Measurements from ENCODE around the gene EIF2AK3. TPM values are rescaled to one million over a fixed set of nuclear protein-coding genes. Genes with fewer than 3 reads are reported as not detected.
A peak's percentile ranks its signal among the peaks of the same experiment; 100 is the strongest.

The EIF2AK3 gene
- total RNA-seq, 1 experiment from 2014 or later: 26.8 TPM

DNA sequence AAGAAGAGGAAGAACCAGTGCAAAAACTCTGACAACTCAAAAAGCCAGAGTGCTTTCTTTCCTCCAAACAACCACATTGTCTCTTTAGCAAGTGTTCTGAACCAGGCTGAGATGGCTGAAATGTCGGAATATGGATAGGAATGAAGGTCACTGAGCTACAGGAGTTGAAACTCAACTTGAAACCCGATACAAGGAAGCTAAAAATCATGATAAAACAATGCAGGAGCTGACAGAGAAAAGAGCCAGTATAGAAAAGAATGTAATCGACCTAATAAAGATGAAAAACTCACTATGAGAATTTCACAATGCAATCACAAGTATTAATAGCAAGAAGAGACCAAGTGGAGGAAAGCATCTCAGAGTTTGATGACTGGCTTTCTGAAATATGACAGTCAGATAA is 15.0 kb upstream of the EIF2AK3 start:
- intact Hi-C loops (cut with micrococcal nuclease; ENCODE audit: unreplicated experiment): no loop called here
- no peak overlapping the region for H3K4me3 Mint-ChIP-seq (ENCODE audit: unreplicated experiment)
- Histone ChIP-seq H3K9me3 (no peaks in the 10 kb centered on the region), H3K36me3 (ENCODE audit: control insufficient read depth, insufficient read depth, low read length) (no peaks in the 10 kb centered on the region), H3K4me3 (ENCODE audit: low read depth, low read length) (no peak overlapping the region), H3K27me3 (replicated peaks; ENCODE audit: control insufficient read depth, insufficient read depth, low read length) (no peaks in the 10 kb centered on the region), H3K4me1 (no peaks in the 10 kb centered on the region)
- H3K27me3 Mint-ChIP-seq (ENCODE audit: insufficient read depth, unreplicated experiment): no peaks in the 10 kb centered on the region
- peaks cover 10% of the 10 kb centered on the region for H3K9me3 Mint-ChIP-seq (ENCODE audit: unreplicated experiment)
- H3K4me1 Mint-ChIP-seq (ENCODE audit: low read depth, unreplicated experiment): peaks cover 24% of the 10 kb centered on the region
- TF ChIP-seq, protein P1, sequence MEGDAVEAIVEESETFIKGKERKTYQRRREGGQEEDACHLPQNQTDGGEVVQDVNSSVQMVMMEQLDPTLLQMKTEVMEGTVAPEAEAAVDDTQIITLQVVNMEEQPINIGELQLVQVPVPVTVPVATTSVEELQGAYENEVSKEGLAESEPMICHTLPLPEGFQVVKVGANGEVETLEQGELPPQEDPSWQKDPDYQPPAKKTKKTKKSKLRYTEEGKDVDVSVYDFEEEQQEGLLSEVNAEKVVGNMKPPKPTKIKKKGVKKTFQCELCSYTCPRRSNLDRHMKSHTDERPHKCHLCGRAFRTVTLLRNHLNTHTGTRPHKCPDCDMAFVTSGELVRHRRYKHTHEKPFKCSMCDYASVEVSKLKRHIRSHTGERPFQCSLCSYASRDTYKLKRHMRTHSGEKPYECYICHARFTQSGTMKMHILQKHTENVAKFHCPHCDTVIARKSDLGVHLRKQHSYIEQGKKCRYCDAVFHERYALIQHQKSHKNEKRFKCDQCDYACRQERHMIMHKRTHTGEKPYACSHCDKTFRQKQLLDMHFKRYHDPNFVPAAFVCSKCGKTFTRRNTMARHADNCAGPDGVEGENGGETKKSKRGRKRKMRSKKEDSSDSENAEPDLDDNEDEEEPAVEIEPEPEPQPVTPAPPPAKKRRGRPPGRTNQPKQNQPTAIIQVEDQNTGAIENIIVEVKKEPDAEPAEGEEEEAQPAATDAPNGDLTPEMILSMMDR (IDR thresholded peaks at IDR 0.05; ENCODE audit: insufficient read depth in 1 of 2, low read depth in 1 of 2, low read length in 1 of 2, severe bottlenecking in 1 of 2, unreplicated experiment in 1 of 2): no peak
- H3K27ac Mint-ChIP-seq (ENCODE audit: unreplicated experiment): no peak overlapping the region
- DNase-seq: no peak
- no peaks in the 10 kb centered on the region for H3K36me3 Mint-ChIP-seq (ENCODE audit: insufficient read depth, unreplicated experiment)
- POLR2A ChIA-PET: no interaction called here
- CTCF ChIA-PET: interaction anchor here (0.7 kb wide), 1 partner anchor 42 kb away, joined by 4 read pairs; no protein-coding TSS in a partner anchor
- BruUV-seq (replicated peaks): no TSS peak

DNA sequence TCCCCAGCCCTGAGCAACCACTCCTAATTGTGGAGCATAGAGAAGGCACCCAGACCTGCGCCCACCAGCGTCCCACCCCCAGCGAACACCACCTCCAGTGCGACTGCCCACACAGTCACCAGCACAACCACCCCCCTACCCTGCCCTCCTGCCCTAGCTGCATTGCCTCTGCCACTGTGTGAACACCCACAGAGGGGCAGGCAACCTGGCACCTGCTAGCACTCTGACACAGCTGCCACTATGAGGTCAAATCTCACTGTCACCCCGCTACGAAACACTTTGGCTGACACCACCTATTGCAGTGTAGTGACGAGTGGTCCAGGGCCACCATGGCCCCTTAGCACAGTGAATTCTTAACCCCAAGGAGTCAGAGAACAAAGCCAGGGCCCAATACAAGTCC is 14.1 kb upstream of the EIF2AK3 start:
- Mint-ChIP-seq H3K4me3 (ENCODE audit: unreplicated experiment) (no peak overlapping the region), H3K27me3 (ENCODE audit: insufficient read depth, unreplicated experiment) (no peaks in the 10 kb centered on the region), H3K9me3 (ENCODE audit: unreplicated experiment) (peaks cover 10% of the 10 kb centered on the region), H3K4me1 (ENCODE audit: low read depth, unreplicated experiment) (peaks cover 24% of the 10 kb centered on the region), H3K27ac (ENCODE audit: unreplicated experiment) (no peak overlapping the region), H3K36me3 (ENCODE audit: insufficient read depth, unreplicated experiment) (no peaks in the 10 kb centered on the region)
- CTCF ChIA-PET: no interaction called here
- TF ChIP-seq, protein P1 (IDR thresholded peaks at IDR 0.05; ENCODE audit: insufficient read depth in 1 of 2, low read depth in 1 of 2, low read length in 1 of 2, severe bottlenecking in 1 of 2, unreplicated experiment in 1 of 2): no peak
- no peak for DNase-seq
- Histone ChIP-seq H3K9me3 (no peaks in the 10 kb centered on the region), H3K4me3 (ENCODE audit: low read depth, low read length) (no peak overlapping the region), H3K36me3 (ENCODE audit: control insufficient read depth, insufficient read depth, low read length) (no peaks in the 10 kb centered on the region), H3K27me3 (replicated peaks; ENCODE audit: control insufficient read depth, insufficient read depth, low read length) (no peaks in the 10 kb centered on the region), H3K4me1 (no peaks in the 10 kb centered on the region)
- no TSS peak for BruUV-seq (replicated peaks)
- intact Hi-C loops (cut with micrococcal nuclease; ENCODE audit: unreplicated experiment): no loop called here
- POLR2A ChIA-PET: no interaction called here

DNA sequence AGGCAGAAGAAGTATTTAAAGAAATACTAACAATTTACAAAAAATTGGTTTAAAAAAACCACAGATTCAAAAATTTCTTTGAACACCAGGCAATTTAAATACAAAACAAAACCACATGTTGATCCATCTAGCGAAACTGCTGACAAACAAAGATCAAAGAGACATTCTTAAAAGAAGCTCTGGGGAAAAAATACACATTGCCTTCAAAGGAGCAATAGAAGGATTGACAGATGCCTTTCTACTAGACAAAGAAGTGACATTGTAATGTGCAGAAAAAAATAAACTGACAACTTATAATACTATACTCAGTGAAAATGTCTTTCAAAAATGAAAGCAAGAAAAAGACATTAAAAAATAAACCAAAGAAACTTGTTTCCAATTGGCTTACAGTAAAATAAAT is 12.6 kb upstream of the EIF2AK3 start:
- Mint-ChIP-seq H3K4me1 (ENCODE audit: low read depth, unreplicated experiment) (peaks cover 25% of the 10 kb centered on the region), H3K27ac (ENCODE audit: unreplicated experiment) (peak overlapping the region; percentile 84), H3K9me3 (ENCODE audit: unreplicated experiment) (peaks cover 10% of the 10 kb centered on the region), H3K27me3 (ENCODE audit: insufficient read depth, unreplicated experiment) (no peaks in the 10 kb centered on the region), H3K4me3 (ENCODE audit: unreplicated experiment) (no peak overlapping the region), H3K36me3 (ENCODE audit: insufficient read depth, unreplicated experiment) (no peaks in the 10 kb centered on the region)
- ChIA-PET POLR2A (interaction anchor here (1.2 kb wide), 1 partner anchor 12 kb away, joined by 3 read pairs; no protein-coding TSS in a partner anchor), CTCF (no interaction called here)
- Histone ChIP-seq H3K4me1 (no peaks in the 10 kb centered on the region), H3K27me3 (replicated peaks; ENCODE audit: control insufficient read depth, insufficient read depth, low read length) (no peaks in the 10 kb centered on the region), H3K9me3 (no peaks in the 10 kb centered on the region), H3K36me3 (ENCODE audit: control insufficient read depth, insufficient read depth, low read length) (no peaks in the 10 kb centered on the region), H3K4me3 (ENCODE audit: low read depth, low read length) (no peak overlapping the region)
- no peak for DNase-seq
- BruUV-seq (replicated peaks): no TSS peak
- intact Hi-C loops (cut with micrococcal nuclease; ENCODE audit: unreplicated experiment): no loop called here
- TF ChIP-seq, protein P1 (IDR thresholded peaks at IDR 0.05; ENCODE audit: insufficient read depth in 1 of 2, low read depth in 1 of 2, low read length in 1 of 2, severe bottlenecking in 1 of 2, unreplicated experiment in 1 of 2): no peak

Measured in Caco-2 (cell line).